DND-41 (cell line): Measurements from ENCODE around the gene CIC.

Source experiments
- ATAC-seq: fragments of 200-7000 bp; cut with Tn5 transposase; 3 replicates; pipeline ENCODE4 v1.9.1; 2021; ENCODE audit warnings: low read depth; ENCODE audit not compliant: insufficient read depth
- DNase-seq: peaks from one replicate; pipeline ENCODE4 v3.0.0-alpha.2; 2020
- H2AFZ ChIP-seq: 2 replicates; pipeline ENCODE4 v1.6.0; 2012; ENCODE audit warnings: low read depth, low read length
- H3K27ac ChIP-seq: 2 replicates; pipeline ENCODE4 v1.5.1; 2012; ENCODE audit warnings: low read length, inconsistent platforms
- H3K27me3 ChIP-seq: fragments of 200-600 bp; sonication (generic); 2 replicates; pipeline ENCODE4 v1.6.0; 2012; ENCODE audit warnings: low read length, mild to moderate bottlenecking, inconsistent platforms; ENCODE audit not compliant: insufficient read depth, poor library complexity
- H3K36me3 ChIP-seq: 2 replicates; pipeline ENCODE4 v1.5.1; 2012; ENCODE audit warnings: low read length, inconsistent platforms; ENCODE audit not compliant: insufficient read depth
- H3K4me1 ChIP-seq: 2 replicates; pipeline ENCODE4 v1.5.1; 2012; ENCODE audit warnings: mild to moderate bottlenecking, low read length; ENCODE audit not compliant: insufficient read depth
- H3K4me2 ChIP-seq: 2 replicates; pipeline ENCODE4 v1.6.0; 2012; ENCODE audit warnings: mild to moderate bottlenecking, moderate library complexity, low read length, inconsistent platforms; ENCODE audit not compliant: insufficient read depth
- H3K4me3 ChIP-seq, 2 experiments: fragments of 200-600 bp in 1 of 2; shearing (Covaris generic) in 1 of 2; 2 replicates each; pipeline ENCODE4 v1.5.1; 2012 to 2016; ENCODE audit warnings: inconsistent platforms in 2 of 2, low read length in 2 of 2, mild to moderate bottlenecking in 2 of 2, low read depth in 1 of 2, moderate library complexity in 1 of 2
- H3K79me2 ChIP-seq: 2 replicates; pipeline ENCODE4 v1.6.0; 2012; ENCODE audit warnings: low read length, inconsistent platforms; ENCODE audit not compliant: insufficient read depth
- H3K9ac ChIP-seq: 2 replicates; pipeline ENCODE4 v1.6.0; 2012; ENCODE audit warnings: low read depth, mild to moderate bottlenecking, inconsistent platforms, low read length, moderate library complexity
- H3K9me3 ChIP-seq: 2 replicates; pipeline ENCODE4 v1.5.1; 2012; ENCODE audit warnings: low read length, moderate library complexity, mild to moderate bottlenecking, inconsistent platforms; ENCODE audit not compliant: insufficient read depth, severe bottlenecking
- H4K20me1 ChIP-seq: 2 replicates; pipeline ENCODE4 v1.6.0; 2012; ENCODE audit warnings: low read length; ENCODE audit not compliant: insufficient read depth
- CTCF ChIP-seq: IDR thresholded peaks from 2 replicates; pipeline ENCODE4 v1.5.1; 2012; ENCODE audit warnings: borderline replicate concordance, low read length, moderate library complexity, mild to moderate bottlenecking; ENCODE audit not compliant: poor library complexity, severe bottlenecking; ENCODE audit errors: extremely low read depth
- EZH2 ChIP-seq: IDR thresholded peaks from 3 replicates; pipeline ENCODE4 v1.6.1; 2012; ENCODE audit warnings: borderline replicate concordance, low read depth, mild to moderate bottlenecking, moderate library complexity, low read length, inconsistent platforms; ENCODE audit not compliant: severe bottlenecking

CIC gene

DNA sequence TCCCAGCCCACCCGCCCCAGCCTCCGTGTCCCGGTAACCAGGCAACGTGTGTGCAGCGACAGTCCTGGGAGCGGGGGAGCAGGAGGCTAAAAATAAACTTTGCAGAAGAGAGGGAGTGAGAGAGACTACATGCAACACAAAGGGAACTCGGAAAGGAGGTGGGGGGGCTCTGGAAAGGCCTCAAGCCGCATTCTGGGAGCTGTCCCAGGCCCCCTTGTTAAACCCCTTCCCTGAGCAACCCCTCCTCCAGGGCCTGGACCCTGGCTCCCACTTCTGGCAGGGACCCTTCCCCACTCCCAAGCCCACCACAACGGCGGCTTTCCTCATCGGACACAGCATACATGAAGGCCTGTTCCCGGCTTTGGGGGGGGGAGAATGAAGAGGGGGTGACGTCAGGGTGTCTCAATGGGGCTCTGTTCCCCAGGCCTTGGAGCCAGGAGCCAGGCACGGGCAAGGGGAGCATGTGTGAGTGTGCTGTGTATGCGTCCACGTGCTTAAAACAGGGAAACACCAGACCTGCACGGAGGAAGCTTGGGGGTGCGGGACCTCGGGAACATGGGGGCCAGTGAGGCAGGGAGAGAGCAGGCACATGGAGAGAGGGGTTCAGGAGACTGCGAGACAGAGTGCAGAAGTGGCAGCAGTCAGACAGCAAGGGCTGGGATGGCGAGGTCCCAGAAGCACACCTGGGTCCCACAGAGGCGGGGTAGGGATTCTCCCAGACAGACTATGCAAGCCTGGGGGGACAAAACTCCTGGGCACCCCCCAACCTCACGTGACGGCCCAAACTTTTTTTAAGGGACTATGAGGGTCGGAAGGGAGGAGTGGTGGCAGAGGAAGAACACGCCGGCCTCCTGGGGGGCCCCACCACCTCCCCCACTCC lies 16.4 kb upstream of the CIC start:
- peaks cover 50% of the 10 kb centered on the region for H3K79me2 ChIP-seq
- peak overlapping the region; percentile 83 to 90; a peak in 3 of 4 replicates for H3K4me3 ChIP-seq
- peak overlapping the region; percentile 98 for H3K9ac ChIP-seq
- ATAC-seq, result no peak
- peak overlapping the region; percentile 91 for H3K27ac ChIP-seq
- H3K9me3 ChIP-seq, result no peaks in the 10 kb centered on the region
- no peaks in the 10 kb centered on the region for H3K27me3 ChIP-seq
- peaks cover 31% of the 10 kb centered on the region for H4K20me1 ChIP-seq
- H2AFZ ChIP-seq, result peak overlapping the region; percentile 81; the same call in 1 of the 2 replicates
- peak overlapping the region; percentile 79 for H3K4me2 ChIP-seq
- peaks cover 27% of the 10 kb centered on the region for H3K36me3 ChIP-seq
- TF ChIP-seq EZH2 (no peak), CTCF (no peak)
- no peak for DNase-seq
- peaks cover 28% of the 10 kb centered on the region for H3K4me1 ChIP-seq

DNA sequence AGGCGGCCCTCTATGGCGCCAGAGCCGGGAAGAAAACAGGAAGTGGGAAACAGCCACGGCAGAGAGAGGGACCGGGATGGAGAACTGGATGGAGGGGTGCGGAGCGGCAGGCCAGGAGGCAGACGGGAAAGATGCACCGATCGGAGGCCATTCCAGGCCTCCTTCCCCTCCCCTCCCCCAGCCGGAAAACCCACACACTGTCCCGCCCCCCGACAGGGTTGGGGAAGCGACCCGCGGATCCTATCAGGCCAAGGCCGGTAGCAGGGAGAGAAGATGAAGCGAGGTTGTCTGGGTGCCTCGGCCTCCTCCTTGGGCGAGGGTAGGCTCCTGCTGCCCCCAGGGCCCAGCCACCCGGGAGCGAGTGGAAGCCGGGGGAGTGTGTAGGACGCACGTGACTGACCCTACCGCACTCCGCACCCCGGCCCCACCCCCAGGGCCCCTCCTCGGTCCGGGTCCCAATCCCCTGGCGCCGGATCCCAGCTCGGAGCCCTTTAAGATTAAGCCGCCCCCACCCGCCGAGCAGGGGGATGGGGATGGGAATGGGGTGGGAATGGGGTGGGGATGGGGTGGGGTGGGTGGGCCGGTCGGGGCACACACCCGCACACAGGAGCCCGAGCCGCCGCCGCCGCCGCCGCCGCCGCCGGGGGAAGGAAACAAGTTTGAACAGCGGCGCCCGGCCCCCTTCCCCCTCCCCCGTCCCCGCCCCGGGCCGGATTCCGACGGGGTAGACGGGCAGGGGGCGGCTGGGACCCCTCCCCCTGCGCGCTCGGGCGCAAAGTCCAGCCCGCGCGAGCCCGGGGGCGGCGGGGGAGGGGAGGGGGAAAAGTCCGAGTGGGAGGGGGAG lies 15.6 kb upstream of the CIC start:
- peak overlapping the region; percentile 98 for H3K9ac ChIP-seq
- H3K4me1 ChIP-seq, result peaks cover 28% of the 10 kb centered on the region
- H3K79me2 ChIP-seq, result peaks cover 50% of the 10 kb centered on the region
- DNase-seq (peak; percentile 79), ATAC-seq (peak; percentile 56)
- peak overlapping the region; percentile 90 for H3K4me2 ChIP-seq
- TF ChIP-seq EZH2 (no peak), CTCF (no peak)
- peaks cover 31% of the 10 kb centered on the region for H4K20me1 ChIP-seq
- no peaks in the 10 kb centered on the region for H3K27me3 ChIP-seq
- H2AFZ ChIP-seq, result peak overlapping the region; percentile 81
- H3K27ac ChIP-seq, result peak overlapping the region; percentile 98
- peaks cover 27% of the 10 kb centered on the region for H3K36me3 ChIP-seq
- H3K9me3 ChIP-seq, result no peaks in the 10 kb centered on the region
- peak overlapping the region; percentile 90 to 98 for H3K4me3 ChIP-seq

GRCh38 chr19:42254089-42254849 lies 14.8 kb upstream of the CIC start:
- Histone ChIP-seq H3K9ac (peak overlapping the region; percentile 98), H3K27ac (peak overlapping the region; percentile 98), H4K20me1 (peaks cover 31% of the 10 kb centered on the region), H3K27me3 (no peaks in the 10 kb centered on the region), H3K79me2 (peaks cover 50% of the 10 kb centered on the region), H2AFZ (peak overlapping the region; percentile 80), H3K36me3 (peaks cover 21% of the 10 kb centered on the region), H3K4me2 (peak overlapping the region; percentile 90), H3K4me1 (peaks cover 28% of the 10 kb centered on the region), H3K4me3 (peak overlapping the region; percentile 90 to 98), H3K9me3 (no peaks in the 10 kb centered on the region)
- peak; percentile 4 for TF ChIP-seq CTCF
- TF ChIP-seq EZH2, result no peak
- peak; percentile 83 for DNase-seq
- ATAC-seq, result peak; percentile 51
